Activated CD8-positive, alpha-beta memory T cell treated with anti-CD3 and anti-CD28 coated beads for 48 hours (primary cell): ENCODE results near the gene PICALM.
"Not testable (repeated sequence)": the region's sequence is repeated elsewhere in the genome, so short reads cannot be mapped to it uniquely, and the experiment has no call there.

ENCODE experiments used
- DNase-seq, 3 experiments: peaks; one replicate each; pipeline ENCODE4 v3.0.0-alpha.2; 2020; ENCODE audit warnings: low read depth in 2 of 3, low spot score in 2 of 3

PICALM gene, protein sequence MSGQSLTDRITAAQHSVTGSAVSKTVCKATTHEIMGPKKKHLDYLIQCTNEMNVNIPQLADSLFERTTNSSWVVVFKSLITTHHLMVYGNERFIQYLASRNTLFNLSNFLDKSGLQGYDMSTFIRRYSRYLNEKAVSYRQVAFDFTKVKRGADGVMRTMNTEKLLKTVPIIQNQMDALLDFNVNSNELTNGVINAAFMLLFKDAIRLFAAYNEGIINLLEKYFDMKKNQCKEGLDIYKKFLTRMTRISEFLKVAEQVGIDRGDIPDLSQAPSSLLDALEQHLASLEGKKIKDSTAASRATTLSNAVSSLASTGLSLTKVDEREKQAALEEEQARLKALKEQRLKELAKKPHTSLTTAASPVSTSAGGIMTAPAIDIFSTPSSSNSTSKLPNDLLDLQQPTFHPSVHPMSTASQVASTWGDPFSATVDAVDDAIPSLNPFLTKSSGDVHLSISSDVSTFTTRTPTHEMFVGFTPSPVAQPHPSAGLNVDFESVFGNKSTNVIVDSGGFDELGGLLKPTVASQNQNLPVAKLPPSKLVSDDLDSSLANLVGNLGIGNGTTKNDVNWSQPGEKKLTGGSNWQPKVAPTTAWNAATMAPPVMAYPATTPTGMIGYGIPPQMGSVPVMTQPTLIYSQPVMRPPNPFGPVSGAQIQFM

DNA sequence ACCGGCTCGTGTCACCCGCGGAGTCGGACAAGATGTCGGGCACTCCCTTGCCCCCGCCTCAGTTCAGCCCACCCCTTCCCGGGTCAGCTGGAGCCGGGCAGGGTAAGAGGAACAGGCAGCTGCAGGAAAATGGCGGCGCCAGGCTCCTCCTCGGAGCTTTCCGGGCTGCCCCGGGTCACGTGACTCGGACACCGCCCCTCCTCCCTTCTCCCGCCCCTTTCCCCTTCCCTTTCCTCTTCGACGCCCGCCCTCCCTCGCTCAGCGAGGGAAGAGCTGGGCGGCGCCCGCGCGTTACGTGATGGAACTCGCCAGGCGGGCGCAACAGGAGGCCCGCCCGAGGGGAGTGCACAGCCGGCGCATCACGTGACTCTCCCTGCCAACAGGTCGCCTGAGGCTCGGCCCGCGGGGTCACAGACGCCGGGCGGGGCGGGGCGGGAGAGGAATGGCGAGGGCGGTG, at the start of gene PICALM:
PICALM (minus strand) TSS at position 134 of the 457 bp plus-strand sequence. CDS start 304 bp downstream, outside the sequence.
- DNase-seq, result peak; percentile 84 to 92 (median 85)

DNA sequence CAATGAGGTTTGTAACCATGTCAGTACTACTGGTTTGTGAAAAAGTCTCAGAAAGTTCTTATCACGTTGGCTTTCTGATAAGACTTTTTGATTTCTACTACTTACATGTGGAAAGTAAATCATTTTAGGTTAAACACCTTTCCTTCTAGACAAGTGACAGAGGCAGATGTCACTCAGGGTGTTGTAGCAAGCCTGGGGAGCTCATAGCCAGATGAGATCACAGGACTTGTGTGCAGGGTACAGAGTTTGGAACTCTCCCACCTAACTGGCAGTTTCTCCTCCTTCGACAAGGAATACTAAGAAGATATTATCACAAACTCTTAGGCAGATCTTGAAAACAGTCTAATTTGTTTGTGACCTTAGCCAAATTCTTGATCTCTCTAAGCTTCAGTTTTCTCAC, 49.4 kb upstream of the PICALM start:
- DNase-seq, result no peak

DNA sequence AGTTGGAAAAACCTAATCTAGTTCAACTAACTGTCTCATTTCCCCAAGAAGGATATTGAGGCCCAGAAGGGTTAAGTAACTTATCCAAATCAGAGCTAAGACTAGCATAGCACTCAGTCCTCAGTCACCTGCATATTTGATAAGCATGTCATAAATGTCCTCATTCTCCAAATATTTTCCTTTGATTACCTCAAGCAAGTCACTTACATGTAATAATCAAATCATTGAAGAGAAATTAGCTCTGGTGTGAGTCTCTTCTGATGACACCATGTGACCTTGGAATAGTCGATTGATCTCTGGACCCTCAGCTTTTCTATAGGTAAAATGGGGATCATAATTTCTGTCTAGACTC, 48.8 kb upstream of the PICALM start:
- no peak for DNase-seq

DNA sequence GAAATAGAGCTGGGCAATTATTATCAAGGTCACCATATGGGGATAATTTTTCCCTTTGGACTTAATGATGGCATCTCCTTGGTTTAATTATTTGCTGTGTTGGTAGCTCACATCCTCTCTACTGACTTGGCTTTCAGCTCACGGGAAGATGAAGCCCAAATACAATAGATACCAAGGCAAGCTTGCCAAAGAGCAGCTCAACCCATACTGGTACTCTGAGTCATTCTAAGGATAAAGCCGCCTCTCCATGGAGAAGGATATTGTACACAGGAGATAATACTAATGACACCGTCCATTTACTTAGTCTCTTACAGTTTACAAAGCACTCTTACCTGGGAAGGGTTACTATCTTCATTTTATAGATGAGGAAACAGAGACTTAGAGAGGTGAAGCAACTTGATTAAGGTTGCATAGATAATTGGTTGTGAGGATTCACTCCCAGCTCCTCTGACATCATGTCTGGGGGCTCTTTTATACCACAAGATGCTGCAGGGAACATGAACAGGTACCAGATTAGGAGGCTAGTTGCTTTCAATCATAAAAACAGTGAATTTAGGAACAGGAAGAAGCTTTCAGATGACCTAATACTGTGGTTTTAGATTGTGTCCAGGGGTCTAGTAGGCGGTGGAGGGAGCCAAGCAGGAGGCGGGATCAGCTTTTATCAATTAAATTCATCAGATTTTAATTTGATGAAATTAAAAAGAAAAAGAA, 48.3 kb upstream of the PICALM start:
- no peak for DNase-seq

DNA sequence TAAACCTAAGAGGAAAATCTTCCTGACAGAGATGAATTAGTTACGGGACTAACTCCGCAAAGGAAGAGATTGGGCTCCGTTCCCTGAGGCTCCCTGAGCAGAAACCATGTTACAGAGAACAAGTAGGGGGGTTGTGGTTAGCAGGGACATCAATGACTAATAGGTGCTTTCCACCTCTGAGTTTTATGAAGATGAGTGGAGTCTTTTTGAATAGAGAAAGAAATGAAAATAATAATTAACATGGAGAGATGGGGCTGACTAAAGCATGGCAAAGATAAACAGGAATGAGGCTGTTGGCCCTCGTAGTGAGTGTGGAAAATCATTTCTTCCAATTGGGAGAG, 47.5 kb upstream of the PICALM start:
- DNase-seq, result no peak

DNA sequence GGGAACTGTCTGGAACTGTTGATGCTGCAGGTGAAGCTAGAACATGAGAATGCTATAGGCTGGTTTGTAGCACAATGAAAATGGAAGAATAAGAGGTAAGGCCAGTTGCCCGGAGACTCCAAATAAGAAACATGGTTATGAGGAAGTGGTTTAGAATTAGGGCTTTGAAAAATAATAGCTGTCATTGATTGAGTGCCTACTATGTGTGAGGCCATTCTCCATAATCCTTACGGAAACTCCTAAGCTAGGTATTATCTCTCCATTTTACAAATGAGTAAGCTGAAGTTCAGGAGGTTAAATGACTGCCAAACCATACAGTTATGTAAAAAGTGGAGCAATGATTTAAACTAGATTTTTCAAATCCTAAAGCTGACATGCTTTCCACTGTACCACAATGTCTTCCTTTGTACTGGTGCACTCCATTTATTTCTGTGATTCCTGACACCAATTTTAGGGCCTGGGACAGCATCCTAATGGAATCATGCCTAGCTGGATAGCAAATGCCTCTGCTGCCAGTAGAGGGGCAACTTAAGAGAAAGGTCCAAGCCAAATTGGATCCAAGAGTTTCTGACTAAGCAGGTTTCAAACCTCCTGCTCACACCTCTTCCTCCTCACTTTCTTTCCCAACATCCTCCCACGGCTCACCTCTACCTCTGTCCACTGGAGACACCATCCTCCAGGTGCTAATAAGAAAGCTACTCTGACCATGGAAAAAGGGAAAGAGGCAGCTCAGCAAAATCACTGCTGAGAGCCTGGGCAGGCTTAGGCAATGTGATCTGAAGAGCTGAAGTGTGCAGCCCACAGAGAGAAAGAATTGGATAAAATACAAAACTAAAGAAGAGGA, 46.9 kb upstream of the PICALM start:
- peak in 1 of 3 experiments; percentile 2 for DNase-seq

DNA sequence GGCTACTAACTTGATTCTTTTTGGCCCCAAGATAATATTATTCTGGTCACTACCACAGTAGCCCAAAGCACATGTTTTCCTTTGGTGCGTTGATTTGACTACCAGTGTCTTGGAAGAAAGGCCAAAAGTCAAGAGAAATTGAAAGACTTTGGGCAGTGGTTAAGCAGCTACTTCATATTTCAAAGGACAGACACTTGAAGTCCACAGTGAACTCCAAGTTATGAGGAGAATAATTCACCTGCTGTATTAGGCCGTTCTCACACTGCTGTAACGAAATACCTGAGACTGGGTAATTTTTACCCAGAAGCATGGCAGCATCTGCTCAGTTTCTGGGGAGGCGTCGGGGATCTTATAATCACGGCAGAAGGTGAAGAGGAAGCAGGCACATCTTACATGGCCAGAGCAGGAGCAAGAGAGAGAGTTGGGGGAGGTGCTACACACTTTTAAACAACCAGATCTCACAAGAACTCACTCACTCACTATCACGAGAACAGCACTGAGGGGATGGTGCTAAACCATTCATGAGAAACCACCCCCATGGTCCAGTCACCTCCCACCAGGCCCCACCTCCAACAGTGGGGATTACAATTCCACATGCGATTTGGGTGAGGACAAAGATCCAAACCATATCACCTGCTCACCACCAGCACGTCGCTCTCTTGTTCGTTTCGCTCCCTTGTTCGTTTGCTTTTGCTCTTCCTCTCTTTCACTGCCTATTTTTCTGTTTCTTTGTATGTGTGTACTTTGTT, 40.2 kb upstream of the PICALM start:
- no peak for DNase-seq

DNA sequence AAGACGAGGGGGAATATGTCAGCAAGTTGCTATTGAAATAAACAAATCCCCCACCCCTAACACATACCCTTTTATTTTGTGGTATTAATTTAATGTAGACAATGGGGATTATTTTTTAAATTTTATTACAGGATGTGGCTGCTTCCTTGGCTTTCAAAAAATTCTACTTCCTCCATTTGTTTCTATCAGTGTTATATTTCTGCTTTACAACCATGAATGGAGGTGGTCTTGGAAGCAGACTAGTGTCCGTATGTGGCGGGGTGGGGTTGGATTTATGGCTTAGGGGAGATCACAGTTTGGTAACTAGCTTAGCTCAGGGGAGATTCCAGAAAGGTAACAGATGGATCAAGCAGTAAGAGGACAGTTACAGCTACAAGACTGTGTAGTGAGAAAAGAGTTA, 39.3 kb upstream of the PICALM start:
- no peak for DNase-seq

DNA sequence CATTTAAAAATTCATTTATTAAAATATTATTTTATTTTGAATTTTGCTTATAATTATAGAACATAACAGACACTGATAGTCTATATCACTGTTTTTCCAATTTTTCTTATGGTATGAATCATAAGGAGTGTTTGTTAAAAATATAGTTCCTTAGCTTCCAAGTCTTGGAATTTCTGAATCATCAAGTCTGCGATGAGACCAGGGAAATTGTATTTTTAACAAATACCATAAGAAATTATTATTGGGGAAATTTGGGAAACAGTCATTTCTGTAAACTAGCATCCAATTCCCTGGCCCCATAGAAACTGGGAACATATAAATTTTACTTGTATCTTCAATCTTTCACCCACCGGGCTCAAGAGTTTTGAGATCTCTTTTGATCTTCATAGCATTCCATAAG, 38.0 kb upstream of the PICALM start:
- no peak for DNase-seq

DNA sequence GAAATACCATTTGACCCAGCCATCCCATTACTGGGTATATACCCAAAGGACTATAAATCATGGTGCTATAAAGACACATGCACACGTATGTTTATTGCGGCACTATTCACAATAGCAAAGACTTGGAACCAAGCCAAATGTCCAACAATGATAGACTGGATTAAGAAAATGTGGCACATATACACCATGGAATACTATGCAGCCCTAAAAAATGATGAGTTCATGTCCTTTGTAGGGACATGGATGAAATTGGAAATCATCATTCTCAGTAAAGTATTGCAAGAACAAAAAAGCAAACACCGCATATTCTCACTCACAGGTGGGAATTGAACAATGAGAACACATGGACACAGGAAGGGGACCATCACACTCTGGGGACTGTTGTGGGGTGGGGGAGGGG, 37.1 kb upstream of the PICALM start:
- not testable (repeated sequence) for DNase-seq

DNA sequence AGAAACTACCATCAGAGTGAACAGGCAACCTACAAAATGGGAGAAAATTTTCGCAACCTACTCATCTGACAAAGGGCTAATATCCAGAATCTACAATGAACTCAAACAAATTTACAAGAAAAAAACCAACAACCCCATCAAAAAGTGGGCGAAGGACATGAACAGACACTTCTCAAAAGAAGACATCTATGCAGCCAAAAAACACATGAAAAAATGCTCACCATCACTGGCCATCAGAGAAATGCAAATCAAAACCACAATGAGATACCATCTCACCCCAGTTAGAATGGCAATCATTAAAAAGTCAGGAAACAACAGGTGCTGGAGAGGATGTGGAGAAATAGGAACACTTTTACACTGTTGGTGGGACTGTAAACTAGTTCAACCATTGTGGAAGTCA, 36.7 kb upstream of the PICALM start:
- not testable (repeated sequence) for DNase-seq

DNA sequence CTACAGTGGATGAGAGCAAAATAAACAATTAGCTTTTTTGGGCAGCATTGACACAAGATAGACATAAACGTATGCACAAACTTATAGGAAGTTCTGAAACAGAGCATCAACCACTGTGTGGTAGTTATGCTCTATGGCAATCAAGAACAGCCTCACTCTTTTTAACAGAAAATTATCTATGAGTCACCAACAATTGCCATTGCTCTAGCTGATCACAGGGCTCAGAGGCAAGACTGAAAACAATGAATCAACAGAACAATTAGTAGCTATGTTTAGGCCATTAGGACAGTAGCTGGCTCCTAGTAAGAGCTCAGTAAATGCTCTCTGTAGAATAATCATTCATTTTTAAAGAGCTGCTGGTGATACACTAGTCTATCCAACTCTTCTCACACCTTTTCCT, 34.9 kb upstream of the PICALM start:
- DNase-seq, result no peak

DNA sequence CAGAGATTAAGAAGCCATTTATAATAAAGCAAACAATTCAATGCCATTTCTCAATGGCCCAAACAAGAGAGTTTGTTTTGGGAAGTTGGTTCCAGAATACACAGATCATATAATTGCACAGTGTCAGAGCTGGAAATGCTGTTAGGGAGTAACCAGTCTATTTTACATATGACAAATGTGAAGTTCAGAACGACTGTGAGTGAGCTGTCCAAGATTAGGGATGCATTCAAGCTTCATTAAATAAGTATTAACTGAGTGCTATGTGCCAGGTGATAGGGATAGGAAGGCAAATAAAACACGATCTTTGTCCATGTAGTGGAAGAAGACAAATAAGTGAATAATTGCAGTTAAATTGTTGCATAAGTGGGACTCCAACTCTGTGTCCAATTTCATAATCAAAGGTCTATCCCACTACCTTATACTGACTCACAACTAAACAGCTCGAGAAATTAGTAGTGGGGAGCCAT, 33.1 kb upstream of the PICALM start:
- no peak for DNase-seq

DNA sequence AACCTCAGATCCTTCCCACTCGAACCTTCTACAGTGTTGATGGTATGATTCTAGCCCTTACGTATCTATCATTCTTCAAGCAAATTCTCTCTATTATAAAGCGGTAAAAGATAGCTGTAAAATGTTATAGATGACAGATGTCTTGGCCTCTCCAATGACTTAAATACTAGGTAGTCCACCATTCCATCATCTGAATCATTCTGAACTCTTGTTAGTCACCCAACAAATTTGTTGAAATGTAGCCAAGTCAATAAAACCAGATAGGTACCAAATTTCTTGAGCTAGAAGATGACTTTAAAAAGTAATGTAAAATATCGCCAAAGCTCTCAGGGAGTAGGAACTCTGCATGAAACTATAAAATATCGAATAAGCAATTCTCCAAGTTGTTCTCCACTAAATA, 32.6 kb upstream of the PICALM start:
- DNase-seq, result no peak

DNA sequence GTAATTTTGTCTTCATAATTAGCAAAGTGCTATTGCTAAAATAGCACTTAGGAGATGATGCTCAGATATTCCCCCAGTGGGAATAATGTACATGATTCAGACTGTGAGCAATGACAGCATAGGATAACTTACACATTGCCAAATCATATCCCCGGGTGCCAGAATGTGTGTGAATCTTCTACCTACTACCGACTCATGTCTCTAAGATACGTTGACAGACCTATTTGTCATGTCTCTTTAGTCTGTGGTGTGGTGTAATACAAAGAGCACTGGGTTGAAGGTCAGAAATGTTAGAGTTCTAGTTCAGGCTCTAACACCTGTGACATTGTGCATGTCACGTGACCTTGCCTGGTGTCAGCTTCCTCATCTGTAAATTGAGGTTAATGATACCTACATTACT, 31.0 kb upstream of the PICALM start:
- no peak for DNase-seq

DNA sequence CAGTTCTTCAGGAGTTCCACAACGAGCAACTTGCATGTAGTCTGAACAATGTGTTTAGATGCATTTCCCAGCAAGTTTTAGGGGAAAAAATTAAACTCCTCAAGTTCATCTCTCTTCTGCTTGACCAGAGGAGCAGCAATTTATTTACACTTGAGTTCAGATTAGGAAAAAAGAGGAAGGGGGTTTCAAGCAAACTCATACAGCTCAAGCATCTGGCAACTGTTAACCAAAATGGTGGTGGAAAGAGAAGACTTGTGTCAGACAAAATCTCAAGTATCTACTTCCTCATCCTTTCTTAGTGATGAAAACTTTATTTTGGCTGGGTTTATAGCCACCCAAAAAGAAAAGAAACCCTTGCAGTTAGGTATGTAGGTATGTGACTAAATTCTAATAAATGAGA, 29.1 kb upstream of the PICALM start:
- DNase-seq, result no peak

DNA sequence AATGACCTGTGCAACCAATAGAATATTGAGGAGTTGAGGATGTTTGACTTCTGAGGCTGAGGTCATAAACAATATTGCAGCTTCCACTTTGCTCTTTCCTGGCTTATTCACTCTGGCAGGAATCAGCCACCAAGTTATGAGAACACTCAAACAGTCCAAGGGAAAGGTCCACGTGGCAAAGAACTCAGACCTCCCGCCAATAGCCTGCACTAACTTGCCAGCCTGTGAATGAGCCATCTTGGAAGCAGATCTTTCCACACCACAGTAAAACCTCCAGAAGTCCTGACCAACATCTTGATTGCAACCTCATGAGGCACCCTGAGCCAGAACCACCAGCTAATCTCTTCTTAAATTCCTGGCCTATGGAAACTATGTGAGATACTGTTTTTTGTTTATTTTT, 22.7 kb upstream of the PICALM start:
- DNase-seq, result no peak

DNA sequence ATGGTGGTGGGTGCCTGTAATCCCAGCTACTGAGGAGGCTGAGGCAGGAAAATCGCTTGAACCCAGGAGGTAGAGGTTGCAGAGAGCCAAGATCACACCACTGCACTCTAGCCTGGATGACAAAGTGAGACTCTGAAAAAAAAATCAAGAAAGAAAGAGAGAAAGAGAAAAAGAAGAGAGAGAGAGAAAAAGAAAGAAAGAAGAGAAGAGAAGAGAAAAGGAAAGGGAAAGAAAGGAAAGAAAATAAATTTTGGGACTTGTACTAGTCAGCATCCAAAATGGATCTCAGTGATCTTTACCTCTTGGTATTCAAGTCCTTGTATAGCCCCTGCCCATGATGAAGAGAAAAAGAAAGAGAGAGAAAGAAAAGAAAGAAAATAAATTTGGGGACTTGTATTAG, 22.2 kb upstream of the PICALM start:
- no peak for DNase-seq

DNA sequence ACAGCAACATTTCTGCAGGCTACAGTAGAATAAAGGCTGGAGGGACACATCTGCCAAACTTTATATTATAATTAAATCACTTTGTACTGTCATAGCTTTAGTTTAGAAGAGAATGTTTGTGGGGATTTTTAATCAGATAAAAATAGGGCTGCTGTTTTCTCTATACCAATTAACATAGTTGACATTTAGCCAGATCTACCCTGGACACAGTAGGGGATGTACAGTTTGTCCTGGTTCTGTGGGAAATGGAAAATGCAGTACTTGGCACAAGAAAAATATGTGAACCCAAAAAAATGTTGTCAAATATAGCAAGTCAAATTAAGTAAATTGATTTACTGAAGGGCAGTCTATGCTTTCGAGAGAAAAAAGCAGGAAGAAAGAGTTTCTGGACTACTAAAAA, 20.8 kb upstream of the PICALM start:
- DNase-seq, result no peak

DNA sequence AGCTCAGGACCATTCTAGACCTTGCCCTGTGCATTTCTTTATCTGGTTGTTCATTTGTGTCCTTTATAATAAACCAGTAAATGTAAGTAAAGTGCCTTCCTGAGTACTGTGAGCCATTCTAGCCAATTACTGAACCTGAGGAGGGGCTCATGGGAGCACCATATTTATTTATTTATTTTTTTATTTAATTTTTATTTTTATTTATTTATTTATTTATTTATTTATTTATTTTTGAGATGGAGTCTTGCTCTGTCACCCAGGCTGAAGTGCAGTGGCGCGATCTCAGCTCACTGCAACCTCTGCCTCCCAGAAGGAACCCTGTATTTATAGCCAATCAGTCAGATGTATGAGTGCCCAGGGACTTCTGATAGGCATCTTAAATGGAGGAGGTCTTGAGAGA, 18.8 kb upstream of the PICALM start:
- DNase-seq, result not testable (repeated sequence)
